Loucy (cell line): Measurements from ENCODE around the gene CLEC18B.
"Not testable (repeated sequence)": the region's sequence is repeated elsewhere in the genome, so short reads cannot be mapped to it uniquely, and the experiment has no call there.

ENCODE experiments used
- CTCF ChIP-seq: fragments of 200-600 bp; sonication (generic); conservative IDR thresholded peaks from 2 replicates; pipeline ENCODE4 v1.5.1; 2014; ENCODE audit warnings: mild to moderate bottlenecking, antibody characterized with exemption, low read length
- EZH2phosphoT487 ChIP-seq: fragments of 200-600 bp; IDR thresholded peaks from 2 replicates; pipeline ENCODE4 v1.6.1; 2018; ENCODE audit warnings: antibody characterized with exemption, mild to moderate bottlenecking, moderate library complexity, borderline replicate concordance

GRCh38 chr16:74413485-74413884 lies 7.8 kb downstream of the CLEC18B start:
- TF ChIP-seq CTCF, EZH2phosphoT487: not testable (repeated sequence)
